OCI-LY1 (cell line): ENCODE data around the gene LIF.

Experiments used
- H2AFZ ChIP-seq: fragments of 200-600 bp; sonication (generic), shearing (Covaris generic); 2 replicates; pipeline ENCODE4 v1.6.0; 2014; ENCODE audit warnings: antibody characterized with exemption, mild to moderate bottlenecking, low read length
- H3F3A ChIP-seq: fragments of 200-600 bp; sonication (generic), shearing (Covaris generic); 2 replicates; pipeline ENCODE4 v1.6.0; 2014; ENCODE audit warnings: mild to moderate bottlenecking, antibody characterized with exemption, low read length, moderate library complexity; ENCODE audit not compliant: insufficient read depth
- H3K27ac ChIP-seq: fragments of 200-600 bp; sonication (generic); 2 replicates; pipeline ENCODE4 v1.5.1; 2014; ENCODE audit warnings: low read length, mixed run types, mild to moderate bottlenecking, low read depth; ENCODE audit not compliant: poor library complexity, severe bottlenecking
- H3K27me3 ChIP-seq: fragments of 200-600 bp; sonication (generic); 2 replicates; pipeline ENCODE4 v1.6.0; 2014; ENCODE audit warnings: antibody characterized with exemption, mild to moderate bottlenecking, low read length, moderate library complexity; ENCODE audit not compliant: insufficient read depth
- H3K36me3 ChIP-seq: fragments of 200-600 bp; sonication (generic); 2 replicates; pipeline ENCODE4 v1.6.1; 2014; ENCODE audit warnings: mild to moderate bottlenecking, antibody characterized with exemption, low read length, moderate library complexity, mixed read lengths; ENCODE audit not compliant: insufficient read depth
- H3K4me1 ChIP-seq: fragments of 200-600 bp; sonication (generic); 2 replicates; pipeline ENCODE4 v1.5.1; 2014; ENCODE audit warnings: mild to moderate bottlenecking, low read length, moderate library complexity; ENCODE audit not compliant: insufficient read depth, severe bottlenecking
- H3K4me2 ChIP-seq: fragments of 200-600 bp; sonication (generic), shearing (Covaris generic); 2 replicates; pipeline ENCODE4 v1.6.1; 2014; ENCODE audit warnings: low read length
- H3K4me3 ChIP-seq: fragments of 200-600 bp; sonication (generic); 2 replicates; pipeline ENCODE4 v1.5.1; 2014; ENCODE audit warnings: low read length, low read depth, mild to moderate bottlenecking, mixed read lengths; ENCODE audit not compliant: poor library complexity, severe bottlenecking
- H3K79me2 ChIP-seq: fragments of 200-600 bp; shearing (Covaris generic); 2 replicates; pipeline ENCODE4 v1.6.1; 2016; ENCODE audit warnings: mixed run types, low read length, mixed read lengths; ENCODE audit not compliant: insufficient read depth
- H3K9ac ChIP-seq: fragments of 200-600 bp; sonication (generic), shearing (Covaris generic); 2 replicates; pipeline ENCODE4 v1.6.1; 2014; ENCODE audit warnings: mild to moderate bottlenecking, low read length, mixed read lengths
- H3K9me2 ChIP-seq: fragments of 200-600 bp; sonication (generic), shearing (Covaris generic); 2 replicates; pipeline ENCODE4 v1.6.1; 2014; ENCODE audit warnings: low read depth, mild to moderate bottlenecking, low read length, mixed read lengths
- H3K9me3 ChIP-seq: fragments of 200-600 bp; shearing (Covaris generic); 2 replicates; pipeline ENCODE4 v1.6.1; 2014; ENCODE audit warnings: low read length, mixed read lengths
- H4K20me1 ChIP-seq: fragments of 200-600 bp; sonication (generic), shearing (Covaris generic); 2 replicates; pipeline ENCODE4 v1.6.0; 2016; ENCODE audit warnings: mild to moderate bottlenecking, low read length; ENCODE audit not compliant: insufficient read depth
- CTCF ChIP-seq: fragments of 200-600 bp; sonication (generic), shearing (Covaris generic); IDR thresholded peaks from 2 replicates; pipeline ENCODE4 v1.5.1; 2017; ENCODE audit warnings: mild to moderate bottlenecking, antibody characterized with exemption, low read length, moderate library complexity, mixed read lengths
- EZH2 ChIP-seq: fragments of 200-600 bp; sonication (generic), shearing (Covaris generic); IDR thresholded peaks from 2 replicates; pipeline ENCODE4 v1.8.0; 2017; ENCODE audit warnings: borderline replicate concordance, mixed run types, mild to moderate bottlenecking, antibody characterized with exemption, low read length, moderate library complexity, mixed read lengths

Gene LIF

DNA sequence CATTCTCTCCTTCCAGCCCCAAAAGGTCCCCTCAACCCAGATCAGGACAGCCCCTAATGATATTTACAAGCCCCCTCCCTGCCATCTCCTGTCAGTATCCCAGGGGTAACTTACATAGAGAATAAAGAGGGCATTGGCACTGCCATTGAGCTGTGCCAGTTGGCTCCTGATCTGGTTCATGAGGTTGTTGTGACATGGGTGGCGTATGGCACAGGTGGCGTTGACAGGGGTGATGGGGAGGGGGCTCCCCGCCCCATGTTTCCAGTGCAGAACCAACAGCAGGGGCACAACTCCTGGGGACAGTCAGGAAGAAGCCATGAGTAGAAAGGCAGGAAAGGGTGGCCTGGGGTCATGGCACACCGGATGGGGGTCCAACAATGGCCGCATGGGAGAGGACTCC, 1.9 kb downstream of the LIF start:
- no peak overlapping the region for H3K4me3 ChIP-seq
- H3K4me2 ChIP-seq = no peak overlapping the region
- no peak overlapping the region for H2AFZ ChIP-seq
- no peaks in the 10 kb centered on the region for H4K20me1 ChIP-seq
- peaks cover 14% of the 10 kb centered on the region; the same call in 1 of the 2 replicates for H3K27me3 ChIP-seq
- no peaks in the 10 kb centered on the region for H3K36me3 ChIP-seq
- no peak overlapping the region for H3K27ac ChIP-seq
- H3K4me1 ChIP-seq = no peaks in the 10 kb centered on the region
- H3K9me3 ChIP-seq = no peaks in the 10 kb centered on the region
- TF ChIP-seq EZH2 (no peak), CTCF (no peak)
- no peaks in the 10 kb centered on the region for H3K9me2 ChIP-seq
- no peaks in the 10 kb centered on the region for H3K79me2 ChIP-seq
- no peaks in the 10 kb centered on the region for H3F3A ChIP-seq
- H3K9ac ChIP-seq = no peak overlapping the region

GRCh38 chr22:30244066-30244465, 2.5 kb downstream of the LIF start:
- H3K4me1 ChIP-seq = no peaks in the 10 kb centered on the region
- H3K4me3 ChIP-seq = no peak overlapping the region
- no peak overlapping the region for H2AFZ ChIP-seq
- H4K20me1 ChIP-seq = no peaks in the 10 kb centered on the region
- H3K9me3 ChIP-seq = no peaks in the 10 kb centered on the region
- H3F3A ChIP-seq = no peaks in the 10 kb centered on the region
- H3K4me2 ChIP-seq = no peak overlapping the region
- no peaks in the 10 kb centered on the region for H3K79me2 ChIP-seq
- no peak overlapping the region for H3K9ac ChIP-seq
- H3K9me2 ChIP-seq = no peaks in the 10 kb centered on the region
- H3K27me3 ChIP-seq = peaks cover 14% of the 10 kb centered on the region; the same call in 1 of the 2 replicates
- H3K36me3 ChIP-seq = no peaks in the 10 kb centered on the region
- TF ChIP-seq CTCF = no peak
- TF ChIP-seq EZH2 = no peak
- no peak overlapping the region for H3K27ac ChIP-seq

DNA sequence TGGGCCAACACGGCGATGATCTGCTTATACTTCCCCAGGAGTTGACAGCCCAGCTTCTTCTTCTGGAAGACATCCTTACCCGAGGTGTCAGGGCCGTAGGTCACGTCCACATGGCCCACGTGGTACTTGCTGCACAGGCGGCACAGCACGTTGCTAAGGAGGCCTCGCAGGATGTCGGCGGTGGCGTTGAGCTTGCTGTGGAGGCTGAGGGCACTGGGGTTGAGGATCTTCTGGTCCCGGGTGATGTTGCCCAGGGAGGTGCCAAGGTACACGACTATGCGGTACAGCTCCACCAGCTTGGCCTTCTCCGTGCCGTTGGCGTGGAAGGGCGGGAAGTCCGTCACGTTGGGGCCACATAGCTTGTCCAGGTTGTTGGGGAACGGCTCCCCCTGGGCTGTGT, 2.9 kb downstream of the LIF start:
- Histone ChIP-seq H3K4me2 (no peak overlapping the region), H3K4me3 (no peak overlapping the region), H4K20me1 (no peaks in the 10 kb centered on the region), H3K36me3 (no peaks in the 10 kb centered on the region), H3K9me3 (no peaks in the 10 kb centered on the region), H3K9ac (no peak overlapping the region), H3K4me1 (no peaks in the 10 kb centered on the region), H3K27ac (no peak overlapping the region), H2AFZ (no peak overlapping the region), H3K27me3 (peaks cover 14% of the 10 kb centered on the region; the same call in 1 of the 2 replicates), H3F3A (no peaks in the 10 kb centered on the region), H3K79me2 (no peaks in the 10 kb centered on the region), H3K9me2 (no peaks in the 10 kb centered on the region)
- no peak for TF ChIP-seq EZH2

DNA sequence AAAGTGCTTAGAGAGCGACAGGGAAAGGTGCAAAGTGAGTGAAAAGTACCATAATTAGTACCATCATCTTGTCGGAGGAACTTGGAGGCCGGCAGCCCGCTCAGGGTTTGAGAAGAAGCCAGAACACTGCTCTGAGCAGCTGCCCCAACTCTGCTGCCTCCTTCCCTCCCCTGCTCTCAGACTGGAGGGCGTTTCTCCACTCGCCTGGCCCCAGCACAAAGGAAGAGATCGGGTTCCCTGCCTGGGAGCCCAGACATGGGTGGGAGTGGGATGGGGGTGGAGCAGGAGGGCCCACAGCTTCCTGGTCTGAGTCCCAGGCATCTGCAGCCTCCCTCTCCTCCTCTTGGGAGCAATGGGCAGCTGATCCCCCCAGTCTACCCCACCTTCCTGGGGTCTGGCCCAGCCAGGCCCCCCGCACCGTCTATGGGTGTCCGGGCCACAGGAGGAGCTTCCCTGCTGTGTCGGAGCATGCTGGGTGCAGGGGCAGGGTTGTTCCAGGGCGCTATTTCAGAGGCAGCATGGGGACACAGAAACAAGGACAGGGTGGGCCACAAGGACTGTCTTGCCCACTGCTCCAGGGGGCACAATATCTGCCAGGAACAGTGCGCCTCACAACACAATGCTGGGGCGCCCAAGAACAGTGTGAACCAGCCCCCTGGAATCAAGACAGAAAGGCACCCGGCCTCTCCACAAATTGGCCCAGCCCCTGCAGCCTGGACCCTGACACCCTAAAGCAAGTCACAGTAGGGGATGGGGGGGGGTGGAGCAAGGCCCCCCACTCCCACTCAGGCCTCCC, 4.8 kb downstream of the LIF start:
- no peak for TF ChIP-seq EZH2
- no peak for TF ChIP-seq CTCF
- no peaks in the 10 kb centered on the region for H3F3A ChIP-seq
- no peak overlapping the region for H3K27ac ChIP-seq
- H3K9me3 ChIP-seq = no peaks in the 10 kb centered on the region
- no peaks in the 10 kb centered on the region for H4K20me1 ChIP-seq
- no peak overlapping the region for H2AFZ ChIP-seq
- no peak overlapping the region for H3K4me2 ChIP-seq
- no peaks in the 10 kb centered on the region for H3K79me2 ChIP-seq
- no peak overlapping the region for H3K9ac ChIP-seq
- H3K27me3 ChIP-seq = peaks cover 6% of the 10 kb centered on the region; the same call in 1 of the 2 replicates
- no peaks in the 10 kb centered on the region for H3K9me2 ChIP-seq
- H3K4me3 ChIP-seq = no peak overlapping the region
- no peaks in the 10 kb centered on the region for H3K4me1 ChIP-seq
- no peaks in the 10 kb centered on the region for H3K36me3 ChIP-seq
